PC-3 (cell line): ENCODE data around the gene ANAPC7. TPM values are rescaled to one million over a fixed set of nuclear protein-coding genes. Genes with fewer than 3 reads are reported as not detected.

Source experiments
- ATAC-seq: fragments of 200-7000 bp; cut with Tn5 transposase; 2 replicates; pipeline ENCODE4 v1.9.1; 2020; ENCODE audit warnings: mild to moderate bottlenecking, moderate library complexity
- BruUV-seq: library from RNA; stranded (reverse); fragments of 400-500 nt; replicated peaks from 2 replicates; lab custom pipeline; 2021; lab: Mats Ljungman, UMichigan
- CTCF ChIA-PET: fragments of 300-600 bp; sonication (Branson Sonifier 250); formaldehyde crosslinking; loops from one replicate; lab custom pipeline; 2022; ENCODE audit warnings: antibody characterized with exemption; lab: Charles Lee
- POLR2A ChIA-PET: fragments of 300-600 bp; sonication (Branson Sonifier 250); formaldehyde crosslinking; loops from one replicate; lab custom pipeline; 2022; ENCODE audit warnings: antibody characterized with exemption; ENCODE audit not compliant: unreplicated experiment; lab: Charles Lee
- DNase-seq: peaks from one replicate; pipeline ENCODE4 v3.0.0-alpha.2; 2015
- H2AFZ ChIP-seq: fragments of 300-600 bp; sonication (generic); 2 replicates; pipeline ENCODE4 v1.6.0; 2016; ENCODE audit warnings: antibody characterized with exemption, low read length
- H3F3A ChIP-seq: fragments of 300-600 bp; sonication (generic); one replicate; pipeline ENCODE4 v1.6.0; 2017; ENCODE audit warnings: antibody characterized with exemption, low read length, control low read depth, mild to moderate bottlenecking; ENCODE audit not compliant: unreplicated experiment
- H3K27ac ChIP-seq: fragments of 300-600 bp; sonication (generic); 2 replicates; pipeline ENCODE4 v1.5.1; 2016; ENCODE audit warnings: mild to moderate bottlenecking, low read length
- H3K27me3 ChIP-seq: fragments of 300-600 bp; sonication (generic); 2 replicates; pipeline ENCODE4 v1.6.1; 2016; ENCODE audit warnings: low read length, mixed read lengths
- H3K36me3 ChIP-seq: fragments of 300-600 bp; sonication (generic); 2 replicates; pipeline ENCODE4 v1.6.1; 2016; ENCODE audit warnings: low read depth, mixed run types, low read length, mixed read lengths
- H3K4me1 ChIP-seq: fragments of 300-600 bp; sonication (generic); 2 replicates; pipeline ENCODE4 v1.5.1; 2016; ENCODE audit warnings: low read length; ENCODE audit not compliant: insufficient read depth
- H3K4me2 ChIP-seq: fragments of 300-600 bp; sonication (generic); 2 replicates; pipeline ENCODE4 v1.6.0; 2016; ENCODE audit warnings: low read length
- H3K4me3 ChIP-seq: fragments of 300-600 bp; sonication (generic); 2 replicates; pipeline ENCODE4 v1.5.1; 2016; ENCODE audit warnings: mild to moderate bottlenecking, low read length, mixed read lengths
- H3K79me2 ChIP-seq: fragments of 300-600 bp; sonication (generic); 2 replicates; pipeline ENCODE4 v1.6.1; 2017; ENCODE audit warnings: low read length, mixed read lengths
- H3K9ac ChIP-seq: fragments of 300-600 bp; sonication (generic); 2 replicates; pipeline ENCODE4 v1.6.0; 2016; ENCODE audit warnings: mild to moderate bottlenecking, low read length
- H3K9me2 ChIP-seq: fragments of 300-600 bp; sonication (generic); replicated peaks from 2 replicates; pipeline ENCODE4 v1.6.1; 2016; ENCODE audit warnings: mixed run types, low read length, mixed read lengths
- H3K9me3 ChIP-seq: fragments of 300-600 bp; sonication (generic); 2 replicates; pipeline ENCODE4 v1.6.1; 2016; ENCODE audit warnings: low read length, mixed read lengths
- H4K20me1 ChIP-seq: fragments of 300-600 bp; sonication (generic); 2 replicates; pipeline ENCODE4 v1.6.1; 2016; ENCODE audit warnings: low read length, mixed read lengths
- EZH2 ChIP-seq: fragments of 300-600 bp; sonication (generic); IDR thresholded peaks from one replicate; pipeline ENCODE4 v1.6.1; 2017; ENCODE audit warnings: antibody characterized with exemption, mild to moderate bottlenecking, low read length; ENCODE audit not compliant: unreplicated experiment
- EZH2phosphoT487 ChIP-seq: fragments of 300-600 bp; sonication (generic); IDR thresholded peaks from 2 replicates; pipeline ENCODE4 v1.6.1; 2018; ENCODE audit warnings: mild to moderate bottlenecking, antibody characterized with exemption, low read length, borderline replicate concordance
- intact Hi-C: fragments of 100-400 bp; cut with micrococcal nuclease; formaldehyde crosslinking; loops from 2 replicates; pipeline ENCODE4 v1.9.0; 2023
- total RNA-seq: library from RNA; depleted of rRNA; stranded (reverse); fragments of >200 nt; gene quantifications from 2 replicates; pipeline ENCODE4 v1.2.3, GENCODE V29; 2014
- TF ChIP-seq, protein P1 (sequence below): fragments of 300-600 bp; sonication (generic); conservative IDR thresholded peaks from 2 replicates; pipeline ENCODE4 v1.5.1; 2017; ENCODE audit warnings: antibody characterized with exemption, low read depth, mild to moderate bottlenecking, low read length

The ANAPC7 gene
- total RNA-seq, 1 experiment from 2014 or later = 80.5 TPM

- Histone ChIP-seq H4K20me1 (peaks cover 9% of the 10 kb centered on the region; the same call in 1 of the 2 replicates), H3K27me3 (no peaks in the 10 kb centered on the region), H2AFZ (no peak overlapping the region), H3K4me3 (no peak overlapping the region), H3K9ac (no peak overlapping the region), H3K4me1 (peaks cover 17% of the 10 kb centered on the region), H3K27ac (no peak overlapping the region), H3K9me3 (no peaks in the 10 kb centered on the region), H3K79me2 (peaks cover 22% of the 10 kb centered on the region), H3K4me2 (no peak overlapping the region), H3K36me3 (peaks cover 92% of the 10 kb centered on the region), H3K9me2 (no peaks in the 10 kb centered on the region), H3F3A (peaks cover 10% of the 10 kb centered on the region)
- DNase-seq = no peak
- intact Hi-C loops = loop anchor here (5.0 kb wide), 1 partner anchor 233 kb away; no protein-coding TSS in a partner anchor
- ChIA-PET CTCF (no interaction called here), POLR2A (interaction anchor here (0.6 kb wide), 1 partner anchor 36 kb away, joined by 6 read pairs; no protein-coding TSS in a partner anchor)
- TF ChIP-seq EZH2 (no peak), EZH2phosphoT487 (no peak)
- TF ChIP-seq, protein P1, sequence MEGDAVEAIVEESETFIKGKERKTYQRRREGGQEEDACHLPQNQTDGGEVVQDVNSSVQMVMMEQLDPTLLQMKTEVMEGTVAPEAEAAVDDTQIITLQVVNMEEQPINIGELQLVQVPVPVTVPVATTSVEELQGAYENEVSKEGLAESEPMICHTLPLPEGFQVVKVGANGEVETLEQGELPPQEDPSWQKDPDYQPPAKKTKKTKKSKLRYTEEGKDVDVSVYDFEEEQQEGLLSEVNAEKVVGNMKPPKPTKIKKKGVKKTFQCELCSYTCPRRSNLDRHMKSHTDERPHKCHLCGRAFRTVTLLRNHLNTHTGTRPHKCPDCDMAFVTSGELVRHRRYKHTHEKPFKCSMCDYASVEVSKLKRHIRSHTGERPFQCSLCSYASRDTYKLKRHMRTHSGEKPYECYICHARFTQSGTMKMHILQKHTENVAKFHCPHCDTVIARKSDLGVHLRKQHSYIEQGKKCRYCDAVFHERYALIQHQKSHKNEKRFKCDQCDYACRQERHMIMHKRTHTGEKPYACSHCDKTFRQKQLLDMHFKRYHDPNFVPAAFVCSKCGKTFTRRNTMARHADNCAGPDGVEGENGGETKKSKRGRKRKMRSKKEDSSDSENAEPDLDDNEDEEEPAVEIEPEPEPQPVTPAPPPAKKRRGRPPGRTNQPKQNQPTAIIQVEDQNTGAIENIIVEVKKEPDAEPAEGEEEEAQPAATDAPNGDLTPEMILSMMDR = no peak
- no TSS peak for BruUV-seq
- no peak for ATAC-seq
Measured at GRCh38 chr12:110335481-110336045, 67.9 kb downstream of the ANAPC7 start.

GRCh38 chr12:110333201-110333600 lies 70.3 kb downstream of the ANAPC7 start:
- Histone ChIP-seq H3K36me3 (peaks cover 91% of the 10 kb centered on the region), H3K4me3 (no peak overlapping the region), H3K27me3 (no peaks in the 10 kb centered on the region), H3K4me1 (no peaks in the 10 kb centered on the region), H3K79me2 (peaks cover 45% of the 10 kb centered on the region), H3K4me2 (no peak overlapping the region), H3K27ac (no peak overlapping the region), H3F3A (peaks cover 10% of the 10 kb centered on the region), H3K9me2 (no peaks in the 10 kb centered on the region), H4K20me1 (peaks cover 23% of the 10 kb centered on the region), H3K9ac (no peak overlapping the region), H3K9me3 (no peaks in the 10 kb centered on the region), H2AFZ (no peak overlapping the region)
- CTCF ChIA-PET = no interaction called here
- POLR2A ChIA-PET = no interaction called here
- intact Hi-C loops = no loop called here
- TF ChIP-seq, protein P1 = no peak
- TF ChIP-seq EZH2phosphoT487 (no peak), EZH2 (no peak)
- ATAC-seq (no peak), DNase-seq (no peak)
- no TSS peak for BruUV-seq

GRCh38 chr12:110330544-110330943 lies 73.0 kb downstream of the ANAPC7 start:
- Histone ChIP-seq H3K9me2 (no peaks in the 10 kb centered on the region), H3K36me3 (peaks cover 88% of the 10 kb centered on the region), H3K9ac (no peak overlapping the region), H3K4me1 (no peaks in the 10 kb centered on the region), H3K27ac (no peak overlapping the region), H3K79me2 (peaks cover 69% of the 10 kb centered on the region), H4K20me1 (peaks cover 23% of the 10 kb centered on the region), H3K9me3 (no peaks in the 10 kb centered on the region), H3K4me2 (no peak overlapping the region), H3F3A (peaks cover 15% of the 10 kb centered on the region), H3K4me3 (no peak overlapping the region), H3K27me3 (no peaks in the 10 kb centered on the region), H2AFZ (no peak overlapping the region)
- ATAC-seq (no peak), DNase-seq (no peak)
- intact Hi-C loops = no loop called here
- ChIA-PET CTCF (interaction anchor here (0.7 kb wide), 1 partner anchor 487 kb away, joined by 4 read pairs; no protein-coding TSS in a partner anchor), POLR2A (no interaction called here)
- no TSS peak for BruUV-seq
- no peak for TF ChIP-seq EZH2phosphoT487
- TF ChIP-seq, protein P1 = no peak
- no peak for TF ChIP-seq EZH2
